Limb (tissue), 2 donors: ENCODE measurements around the gene GMPR.
A peak's percentile ranks its signal among the peaks of the same experiment; 100 is the strongest.

ENCODE experiments used
- DNase-seq, 2 donors: peaks; one replicate each; pipeline ENCODE4 v3.0.0-alpha.2; 2016; ENCODE audit errors: extremely low spot score in 2 of 2

Gene GMPR

DNA sequence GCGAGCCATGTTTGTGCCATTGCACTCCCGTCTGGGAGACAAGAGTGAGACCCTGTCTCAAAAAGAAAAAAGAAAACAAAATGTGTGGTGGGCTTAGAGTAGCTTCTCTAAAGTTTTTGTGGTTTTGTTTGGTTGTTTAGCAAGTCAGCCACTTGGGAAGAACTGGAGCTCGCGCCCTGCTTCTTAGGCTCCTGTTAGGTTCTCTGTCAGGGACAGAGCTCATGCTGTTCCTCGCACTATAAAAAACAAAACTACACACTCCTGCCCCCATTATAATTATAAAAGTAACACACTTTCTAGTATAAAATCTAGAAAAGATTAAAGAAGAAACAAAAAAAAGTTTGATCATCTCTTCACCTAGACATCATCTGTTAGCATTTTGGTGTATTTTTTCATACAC lies 33.0 kb downstream of the GMPR start:
- DNase-seq = no peak

DNA sequence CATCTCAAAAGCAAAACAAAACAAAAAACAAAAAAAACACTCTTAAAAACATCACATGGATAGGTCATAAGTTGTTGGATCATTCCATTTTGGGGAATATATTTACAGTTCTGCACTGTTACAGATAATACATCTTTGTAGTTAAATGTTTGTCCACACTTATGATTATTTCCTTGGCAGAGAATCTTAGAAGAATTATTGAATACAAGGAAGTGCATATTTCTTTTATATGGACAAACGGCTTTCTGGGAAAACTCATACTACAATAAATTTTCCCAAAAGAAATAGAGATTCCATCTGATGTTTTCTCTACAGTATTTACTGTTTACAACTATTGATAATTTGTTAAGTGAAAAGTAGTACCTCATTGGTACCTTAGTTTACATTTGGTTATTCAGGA lies 33.8 kb downstream of the GMPR start:
- DNase-seq = no peak

DNA sequence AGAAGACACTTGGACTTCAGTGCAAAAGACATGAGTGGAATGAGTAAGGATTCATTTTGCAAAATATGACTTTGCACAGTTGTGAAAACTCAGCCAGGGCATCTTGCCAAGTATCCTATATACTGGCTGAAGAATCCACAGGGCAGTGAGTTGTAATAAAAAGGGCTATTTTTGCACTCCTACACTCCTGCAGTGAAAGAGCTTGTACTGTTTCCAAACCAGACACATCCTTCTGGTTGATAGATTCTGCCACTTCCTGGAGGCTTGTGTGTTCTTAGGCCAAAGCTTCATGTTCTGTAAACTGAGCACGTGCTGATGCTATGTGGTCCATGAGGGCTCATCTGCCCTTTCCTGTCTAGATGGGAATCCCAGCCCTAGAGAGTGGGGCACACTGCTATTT lies 34.9 kb downstream of the GMPR start:
- DNase-seq = peak; percentile 54 to 82

DNA sequence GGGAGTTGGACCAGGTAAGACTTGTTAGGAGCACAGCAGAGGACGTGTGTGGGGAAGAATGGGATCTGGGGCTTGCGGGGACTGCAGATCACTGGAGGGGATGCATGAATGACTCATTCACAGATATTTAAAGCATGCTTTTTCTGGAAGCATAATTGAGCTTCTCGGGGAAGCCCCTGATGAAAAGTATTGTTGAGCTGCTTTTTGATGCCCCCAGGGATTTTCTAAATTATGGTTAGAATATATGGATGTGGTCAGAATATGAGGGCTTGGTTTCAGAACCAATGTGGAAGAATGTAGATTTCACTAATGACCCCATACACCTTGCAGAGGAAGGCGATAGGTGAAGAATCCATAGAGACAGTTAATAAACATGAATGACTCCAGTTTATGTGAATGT lies 36.1 kb downstream of the GMPR start:
- DNase-seq = no peak

DNA sequence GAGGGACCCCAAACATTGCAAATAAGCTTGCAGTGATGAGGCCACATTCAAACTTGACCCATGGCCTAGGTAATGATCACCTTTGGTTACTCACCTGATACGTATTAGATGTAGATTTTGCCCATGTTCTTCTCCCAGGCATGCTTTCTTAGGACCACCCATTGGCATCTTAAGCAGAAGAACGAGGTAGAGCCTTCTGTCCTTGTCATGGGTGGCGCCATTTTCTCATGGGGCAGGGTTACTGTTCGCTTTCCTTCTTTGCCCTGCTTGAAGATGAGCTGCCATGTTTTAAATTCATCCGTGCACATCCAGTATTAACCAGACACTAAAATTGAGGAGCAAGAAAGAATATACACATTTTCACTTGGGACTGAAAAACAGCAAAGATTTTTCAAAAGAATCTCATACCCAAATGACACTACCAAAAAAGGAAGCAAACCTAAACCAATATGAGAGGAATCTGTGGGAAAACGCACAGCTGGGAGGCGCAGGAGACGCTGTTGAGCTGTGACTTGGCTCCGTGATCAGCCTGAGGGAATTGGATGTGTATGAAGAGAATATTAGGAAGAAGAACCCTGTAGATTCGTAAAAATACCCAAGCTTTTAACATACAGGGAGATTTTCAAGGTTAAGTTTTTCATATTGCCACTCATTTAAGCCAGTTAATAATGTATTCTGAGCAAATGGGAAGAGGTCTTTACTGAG lies 36.6 kb downstream of the GMPR start:
- DNase-seq = no peak

DNA sequence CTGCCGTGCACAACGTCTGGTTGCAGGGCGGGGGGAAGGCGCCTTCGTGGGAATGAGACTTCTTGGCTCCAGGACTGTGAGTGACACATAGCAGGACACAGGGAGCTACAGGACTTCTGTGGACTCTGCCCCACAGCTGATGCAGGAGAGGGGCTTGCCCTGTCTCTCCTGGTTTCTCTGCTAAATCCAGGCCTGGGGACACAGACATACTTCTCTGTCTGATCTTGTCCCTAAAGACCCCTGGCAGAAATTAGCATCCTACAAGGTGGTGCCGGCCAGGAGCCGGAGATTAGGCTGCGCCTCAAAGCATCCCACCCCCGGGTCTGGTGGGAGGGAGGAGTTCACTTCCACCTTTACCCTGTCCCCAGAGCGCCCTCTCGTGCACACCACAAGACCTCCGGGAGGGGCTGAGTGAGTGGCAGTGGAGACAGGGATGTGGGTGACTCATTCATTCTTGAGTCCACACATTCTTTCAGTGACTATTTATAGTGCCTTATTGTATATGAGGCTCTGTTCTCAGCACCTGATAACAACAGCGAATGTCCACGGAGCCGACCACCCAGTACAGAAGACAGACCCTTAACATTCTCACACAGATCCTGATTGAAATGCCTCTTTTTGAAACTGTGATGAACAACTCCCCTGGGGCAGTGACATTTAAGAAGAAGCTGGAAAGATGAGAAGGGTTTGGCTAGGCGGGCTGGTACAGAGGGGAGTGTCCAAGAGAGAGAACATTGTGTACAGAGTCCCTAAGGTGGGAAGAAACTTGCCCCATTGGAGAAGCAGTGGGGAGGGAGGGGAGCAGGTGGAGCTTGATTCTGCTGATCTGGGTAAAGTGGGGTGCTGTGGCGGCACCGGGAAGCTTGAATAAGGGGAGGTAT lies 39.0 kb downstream of the GMPR start:
- peak; percentile 35 to 55 for DNase-seq

DNA sequence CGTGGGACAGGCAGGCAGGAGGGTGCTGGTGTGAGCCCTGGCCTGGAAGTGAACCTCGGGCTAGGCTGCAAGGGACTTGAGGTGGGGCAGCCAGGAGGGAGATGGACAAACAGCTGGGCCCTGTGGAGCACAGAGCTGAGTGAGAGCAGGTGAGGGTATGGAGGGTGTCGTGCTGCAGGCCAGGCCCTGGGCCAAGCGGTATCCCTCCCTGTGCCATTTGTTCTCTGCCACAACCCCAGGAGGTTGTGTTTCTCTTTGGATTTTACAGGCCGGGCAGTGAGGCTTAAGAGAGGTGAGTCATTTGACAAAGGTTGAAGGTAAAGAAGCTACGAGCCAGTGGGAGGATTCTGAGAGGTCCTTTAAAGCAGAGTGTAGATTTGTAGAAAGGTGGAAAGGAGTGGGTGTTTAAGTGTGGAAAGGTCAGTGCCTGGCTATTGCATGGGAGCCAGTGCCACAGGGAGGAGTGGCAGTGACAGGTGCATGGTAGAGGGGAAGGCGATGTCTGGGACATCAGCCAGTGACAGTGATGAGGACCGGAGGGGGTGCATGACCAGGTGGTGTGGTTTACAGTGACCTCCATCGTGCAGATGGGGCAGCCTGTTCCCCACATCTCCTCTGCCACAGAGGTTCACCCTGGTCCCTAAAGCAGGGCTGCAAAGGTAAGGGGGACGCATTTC lies 39.8 kb downstream of the GMPR start:
- no peak for DNase-seq

DNA sequence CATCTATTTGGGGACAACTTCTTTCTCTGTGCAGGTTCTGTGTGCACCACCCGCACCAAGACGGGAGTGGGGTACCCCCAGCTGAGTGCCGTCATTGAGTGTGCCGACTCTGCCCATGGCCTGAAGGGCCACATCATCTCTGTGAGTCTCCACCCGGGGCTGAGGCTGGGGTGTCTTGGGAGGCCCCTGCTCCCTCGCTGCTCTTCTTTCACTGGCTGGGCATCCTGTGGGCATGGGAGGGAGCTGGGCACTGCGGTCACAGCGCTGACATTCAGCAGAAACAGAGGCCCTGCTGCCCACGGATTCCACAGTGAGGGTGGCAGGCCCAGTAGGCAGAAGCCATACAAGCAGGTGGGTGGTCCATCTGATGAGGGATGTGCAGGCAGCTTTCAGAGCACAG lies 40.4 kb downstream of the GMPR start:
- no peak for DNase-seq

DNA sequence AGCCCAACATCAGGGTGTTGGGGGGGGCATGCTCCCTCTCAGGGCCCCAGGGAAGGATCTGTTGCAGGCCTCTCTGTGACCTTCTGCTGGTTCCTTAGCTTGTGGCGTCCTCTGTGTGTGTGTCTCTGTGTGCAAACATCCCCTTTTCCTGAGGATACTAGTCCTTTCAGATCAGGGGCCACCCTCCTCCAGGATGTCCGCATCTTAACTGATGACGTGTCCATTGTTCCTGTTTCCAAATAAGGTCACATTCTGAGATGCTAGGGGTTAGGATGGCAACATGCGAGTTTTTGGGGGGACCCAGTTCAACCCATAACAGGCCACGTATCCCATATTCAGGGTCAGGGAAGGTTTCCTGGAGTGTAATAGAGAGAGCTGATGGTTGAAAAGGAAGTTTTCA lies 40.9 kb downstream of the GMPR start:
- no peak for DNase-seq

DNA sequence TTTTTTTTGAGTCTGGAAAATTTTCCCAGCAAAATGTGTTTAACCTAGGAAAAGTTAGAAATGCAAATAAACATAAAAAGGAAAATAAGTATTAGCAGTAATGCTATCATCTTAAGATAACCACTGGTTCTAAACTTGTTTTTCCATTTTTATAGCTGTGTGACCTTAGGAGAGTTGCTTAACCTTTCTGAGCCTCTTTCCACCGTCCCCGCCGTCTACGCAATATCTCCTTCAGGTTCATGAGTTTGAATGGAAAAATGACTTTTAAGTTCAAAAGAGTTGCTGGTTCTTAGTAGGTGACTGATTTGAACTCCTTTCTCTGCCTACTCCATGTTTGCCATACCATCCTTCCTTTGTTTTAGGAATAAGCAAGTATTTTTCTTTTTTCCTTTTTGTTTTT lies 44.0 kb downstream of the GMPR start:
- DNase-seq = no peak

DNA sequence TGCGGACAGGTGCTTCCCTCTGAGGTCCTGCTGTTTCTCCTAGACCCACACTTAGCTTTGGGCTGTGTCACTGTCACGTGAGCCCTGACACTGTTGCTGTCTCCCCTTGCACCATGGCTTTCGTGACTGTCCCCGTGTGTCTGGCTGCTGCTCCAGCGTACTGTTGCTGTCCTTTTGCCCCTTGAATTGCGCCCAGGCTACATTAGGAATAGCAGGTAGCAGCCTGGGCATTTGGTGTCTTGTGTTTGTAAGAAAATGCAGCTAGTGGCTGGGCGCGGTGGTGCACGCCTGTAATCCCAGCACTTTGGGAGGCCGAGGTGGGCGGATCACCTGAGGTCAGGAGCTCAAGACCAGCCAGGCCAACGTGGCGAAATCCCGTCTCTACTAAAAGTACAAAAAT lies 46.1 kb downstream of the GMPR start:
- DNase-seq = no peak

DNA sequence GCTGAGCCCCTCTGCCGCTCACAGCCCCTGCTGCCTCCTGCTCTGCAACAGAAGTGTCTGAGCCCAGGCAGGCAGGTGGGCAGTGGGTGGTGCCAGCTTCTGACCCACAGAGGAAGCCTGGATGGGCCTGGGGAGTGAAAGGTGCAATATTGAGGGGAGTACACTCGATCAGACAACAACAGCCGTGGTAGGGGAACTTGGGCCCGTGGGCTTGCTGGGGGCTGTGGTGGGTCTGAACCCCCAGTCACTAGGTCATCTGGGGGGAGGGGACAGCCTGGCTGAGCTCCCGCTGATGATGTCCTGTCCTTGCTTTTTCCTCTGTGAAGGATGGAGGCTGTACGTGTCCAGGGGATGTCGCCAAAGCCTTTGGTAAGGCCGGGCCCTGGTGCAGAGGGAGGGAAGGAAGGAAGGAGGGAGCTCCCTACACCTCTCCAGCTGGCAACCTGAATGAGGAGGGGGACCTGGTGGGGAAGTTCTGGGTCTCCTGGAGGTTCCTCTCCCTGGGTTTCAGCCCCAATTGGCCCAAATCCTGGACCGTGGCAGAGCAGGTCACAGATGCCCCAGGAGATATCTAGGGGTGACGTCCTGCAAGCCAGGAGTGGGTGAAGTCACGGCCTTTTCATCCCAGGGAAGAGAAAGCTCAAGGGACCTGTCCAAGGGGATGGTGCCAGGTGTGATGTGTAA lies 47.2 kb downstream of the GMPR start:
- DNase-seq = no peak

DNA sequence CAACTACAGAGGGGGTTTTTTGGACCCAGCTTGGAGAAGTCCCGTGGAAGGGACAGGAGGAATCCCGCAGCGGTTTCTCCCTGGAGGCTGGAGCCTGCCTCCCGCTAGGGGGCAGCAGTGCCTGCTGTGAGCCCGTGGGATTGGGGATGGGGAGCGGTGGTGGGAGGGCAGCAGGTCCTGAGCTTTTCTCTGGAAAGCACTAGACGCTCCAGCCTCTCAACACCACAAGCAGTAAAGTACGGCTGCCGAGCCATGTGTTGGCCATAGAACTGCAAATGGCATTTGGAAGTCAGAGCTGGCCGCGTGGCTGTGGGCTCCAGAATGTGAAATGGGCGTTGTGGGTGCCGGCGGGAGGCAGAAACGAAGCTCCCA lies 47.8 kb downstream of the GMPR start:
- DNase-seq = peak in 1 of 2 donors; percentile 60

DNA sequence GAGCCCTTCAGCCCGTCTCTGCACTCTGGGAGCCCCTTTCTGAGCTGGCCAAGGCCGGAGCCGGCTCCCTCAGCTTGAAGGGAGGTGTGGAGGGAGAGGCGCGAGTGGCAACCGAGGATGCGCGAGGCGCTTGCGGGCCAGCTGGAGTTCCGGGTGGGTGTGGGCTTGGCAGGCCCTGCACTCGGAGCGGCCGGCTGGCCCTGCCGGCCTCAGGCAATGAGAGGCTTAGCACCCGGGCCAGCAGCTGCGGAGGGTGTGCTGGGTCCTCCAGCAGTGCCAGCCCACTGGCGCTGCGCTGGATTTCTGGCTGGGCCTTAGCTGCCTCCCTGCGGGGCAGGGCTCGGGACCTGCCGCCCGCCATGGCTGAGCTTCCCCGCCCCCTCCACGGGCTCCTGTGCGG lies 49.8 kb downstream of the GMPR start:
- no peak for DNase-seq

DNA sequence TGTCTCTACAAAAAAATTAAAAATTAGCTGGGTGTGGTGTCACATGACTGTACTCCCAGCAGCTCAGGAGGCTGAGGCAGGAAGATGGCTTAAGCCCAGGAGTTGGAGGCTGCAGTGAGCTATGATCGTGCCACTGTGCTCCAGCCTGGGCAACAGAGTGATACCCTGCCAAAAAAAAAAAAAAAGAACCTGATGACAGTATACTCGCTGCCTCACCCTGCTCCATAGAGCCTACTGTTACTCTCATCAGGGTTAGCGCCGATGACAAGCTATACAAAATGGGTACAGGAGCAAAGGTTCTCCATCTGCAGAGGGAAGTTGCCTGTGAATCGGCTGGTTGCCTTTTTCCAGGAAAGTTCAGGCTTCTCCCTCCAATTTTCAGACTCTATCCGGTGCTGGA lies 53.4 kb downstream of the GMPR start:
- DNase-seq = no peak

DNA sequence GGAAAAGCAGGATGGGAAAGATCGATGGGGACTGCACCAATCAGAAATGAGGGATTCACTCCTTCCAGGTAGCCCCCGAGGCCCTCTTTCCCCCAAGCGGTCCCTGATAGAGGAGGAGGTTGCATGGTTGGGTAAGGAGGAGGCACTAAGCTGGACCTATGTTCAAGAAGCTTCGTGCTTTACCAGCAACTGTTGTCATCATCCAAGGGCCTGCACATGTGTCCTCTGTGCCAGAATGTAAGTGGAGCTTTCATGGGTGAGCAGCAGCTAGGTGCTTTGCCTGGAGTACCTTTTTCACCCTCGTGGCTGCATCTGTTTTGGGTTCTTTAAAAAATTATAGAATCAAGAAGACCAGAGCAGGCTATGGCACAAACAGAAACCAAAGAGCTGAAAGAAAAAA lies 54.0 kb downstream of the GMPR start:
- no peak for DNase-seq

DNA sequence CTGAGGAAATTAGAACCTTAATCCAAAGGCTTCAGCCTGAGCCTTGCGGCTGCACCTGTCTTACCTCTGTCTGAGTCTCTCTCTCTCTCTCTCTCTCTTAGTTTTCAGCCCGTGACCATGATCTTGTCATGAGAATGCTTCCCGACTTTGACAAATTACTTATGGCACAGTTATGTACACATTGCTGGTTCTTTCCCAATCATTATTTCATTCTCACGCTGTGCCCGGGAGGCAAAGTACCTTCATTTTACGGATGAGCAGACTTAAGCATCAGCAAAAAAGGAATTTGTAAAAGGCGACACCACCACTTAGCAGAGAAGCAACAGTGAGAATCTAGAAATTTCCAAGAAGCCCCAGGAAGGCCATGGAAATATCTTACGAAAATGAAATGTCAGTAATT lies 54.6 kb downstream of the GMPR start:
- no peak for DNase-seq

DNA sequence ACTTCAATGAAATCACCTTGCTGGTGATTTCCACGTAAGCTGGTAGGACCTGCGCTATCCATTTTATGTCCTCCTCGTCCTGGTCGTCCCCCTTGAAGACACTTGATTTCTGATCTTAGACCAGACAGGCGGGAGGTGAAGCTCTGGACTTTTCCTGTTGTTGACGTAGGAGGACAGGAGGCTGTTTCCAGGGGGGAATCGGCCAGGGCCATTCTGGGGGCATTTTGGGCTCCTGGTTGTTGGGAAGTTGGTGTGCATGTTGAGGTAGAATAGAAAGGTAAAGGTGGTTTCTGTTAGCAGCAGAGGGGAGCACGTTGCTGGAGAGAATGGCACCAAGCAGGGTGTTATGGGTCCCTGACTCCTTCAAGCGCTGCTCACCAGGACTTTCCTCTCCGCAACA lies 56.0 kb downstream of the GMPR start:
- no peak for DNase-seq

DNA sequence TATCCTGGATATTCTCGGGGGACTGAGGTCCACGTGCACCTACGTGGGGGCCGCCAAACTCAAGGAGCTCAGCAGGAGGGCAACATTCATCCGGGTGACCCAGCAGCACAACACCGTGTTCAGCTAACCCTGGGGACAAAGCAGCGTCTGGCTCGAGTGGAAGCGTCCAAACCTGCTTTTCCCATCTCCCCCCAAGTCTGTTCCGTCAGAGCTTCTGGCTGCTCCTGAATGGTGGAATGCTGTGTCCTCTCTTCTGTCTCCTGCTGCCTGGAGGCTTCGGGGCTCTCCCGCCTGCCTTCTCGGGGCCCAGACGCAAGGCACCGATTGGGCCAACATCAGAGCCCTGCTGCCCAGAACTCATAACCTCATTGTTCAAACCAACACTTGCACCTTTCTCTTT lies 56.7 kb downstream of the GMPR start:
- DNase-seq = no peak

DNA sequence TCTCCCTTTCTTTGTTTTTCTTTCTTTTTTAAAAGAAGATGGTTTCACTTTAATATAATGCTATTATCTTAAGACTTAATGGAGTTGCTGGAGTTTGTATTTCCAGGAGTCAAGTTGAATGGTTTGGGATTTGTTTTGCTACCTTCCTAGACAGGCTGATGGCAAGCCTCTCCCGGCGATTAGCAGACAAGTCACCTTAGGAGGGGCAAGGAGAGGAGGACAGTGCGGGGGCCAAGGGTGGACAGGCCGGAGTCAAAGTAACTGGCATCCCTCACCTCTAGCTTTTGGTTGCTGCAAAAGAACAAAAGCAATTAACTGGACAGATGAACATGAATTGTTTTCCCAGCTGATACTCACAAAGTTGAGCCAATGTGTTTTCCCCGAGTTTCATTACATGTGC lies 57.1 kb downstream of the GMPR start:
- no peak for DNase-seq

DNA sequence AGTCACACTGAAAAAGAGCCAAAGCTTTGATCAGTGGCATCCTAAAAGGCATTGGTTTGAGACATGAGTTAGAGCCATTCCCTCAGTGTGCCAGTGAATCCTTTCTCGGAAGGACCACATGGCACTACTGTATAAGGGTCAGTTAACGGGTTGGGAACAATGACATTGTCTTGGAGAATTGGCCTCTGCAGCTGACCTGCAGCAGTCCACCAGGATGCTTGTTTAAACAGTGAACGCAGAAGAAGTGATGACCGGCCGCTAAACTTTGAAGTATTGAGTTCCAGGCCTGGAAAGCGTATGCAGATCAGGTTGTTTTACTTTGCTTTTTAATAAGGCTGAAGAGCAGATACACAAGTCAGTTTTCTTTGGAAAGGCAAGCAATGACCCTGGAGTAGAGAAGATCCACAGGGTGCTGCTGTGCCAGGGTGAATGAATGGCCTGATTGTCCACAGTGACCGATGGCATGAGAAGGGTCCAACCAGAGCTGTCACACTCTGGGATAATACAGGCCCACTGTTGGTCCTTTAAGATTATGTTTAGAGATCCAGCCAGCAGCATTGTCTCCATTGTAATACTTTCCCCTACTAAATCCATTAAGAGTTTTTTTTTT lies 57.8 kb downstream of the GMPR start:
- no peak for DNase-seq

DNA sequence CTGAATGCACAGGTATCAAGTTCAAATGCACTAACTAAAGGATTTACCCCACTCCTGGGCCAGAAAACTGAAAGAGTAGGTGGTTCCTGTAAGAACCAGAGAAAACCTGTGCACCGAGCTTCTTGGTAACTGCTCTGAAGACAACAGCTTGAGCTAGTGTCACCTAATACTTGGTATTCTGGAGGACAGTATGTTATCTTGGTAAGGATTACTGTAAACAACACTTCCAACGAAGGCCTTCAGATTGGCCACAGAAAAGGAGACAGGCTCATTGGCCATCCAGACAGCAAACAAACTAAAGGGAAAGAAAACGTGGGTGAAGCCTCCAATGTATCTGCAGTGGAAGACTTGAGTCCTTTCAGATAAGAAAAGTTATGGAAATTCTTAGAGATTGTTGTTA lies 61.5 kb downstream of the GMPR start:
- DNase-seq = no peak
